GM21528 (cell line): ENCODE measurements around the gene TPM3.
A peak's percentile ranks its signal among the peaks of the same experiment; 100 is the strongest.
"Not testable (repeated sequence)": the region's sequence is repeated elsewhere in the genome, so short reads cannot be mapped to it uniquely, and the experiment has no call there.

ENCODE experiments used
- ATAC-seq: cut with Tn5 transposase; IDR thresholded peaks from one replicate; pipeline ENCODE4 v1.9.1; 2021; ENCODE audit warnings: mild to moderate bottlenecking, moderate library complexity; ENCODE audit not compliant: unreplicated experiment, low FRiP score

Gene TPM3

GRCh38 chr1:154191990-154192461 is at the start of gene TPM3:
TPM3 (minus strand) TSS chr1:154192100; CDS start chr1:154192018, 82 bp downstream.
- no peak for ATAC-seq

- ATAC-seq, result no peak
Measured at GRCh38 chr1:154240294-154240833, 48.5 kb upstream of the TPM3 start.

- ATAC-seq, result no peak
Measured at GRCh38 chr1:154239491-154239890, 47.6 kb upstream of the TPM3 start.

GRCh38 chr1:154237880-154238506 is 46.1 kb upstream of the TPM3 start:
- no peak for ATAC-seq

GRCh38 chr1:154237435-154237834 is 45.5 kb upstream of the TPM3 start:
- ATAC-seq, result no peak

- ATAC-seq, result no peak
Measured at GRCh38 chr1:154236855-154237254, 45.0 kb upstream of the TPM3 start.

GRCh38 chr1:154233127-154233526 is 41.2 kb upstream of the TPM3 start:
- ATAC-seq, result not testable (repeated sequence)

GRCh38 chr1:154231112-154231511 is 39.2 kb upstream of the TPM3 start:
- not testable (repeated sequence) for ATAC-seq

- no peak for ATAC-seq
Measured at GRCh38 chr1:154225370-154225769, 33.5 kb upstream of the TPM3 start.

GRCh38 chr1:154223621-154224020 is 31.7 kb upstream of the TPM3 start:
- no peak for ATAC-seq

- ATAC-seq, result no peak
Measured at GRCh38 chr1:154222918-154223317, 31.0 kb upstream of the TPM3 start.

GRCh38 chr1:154222518-154222917 is 30.6 kb upstream of the TPM3 start:
- ATAC-seq, result no peak

GRCh38 chr1:154221278-154222001 is 29.5 kb upstream of the TPM3 start:
- ATAC-seq, result peak; percentile 28

GRCh38 chr1:154220970-154221277 is 29.0 kb upstream of the TPM3 start:
- peak; percentile 17 for ATAC-seq

- ATAC-seq, result peak; percentile 81
Measured at GRCh38 chr1:154220071-154220969, 28.4 kb upstream of the TPM3 start, which contains the start of gene UBAP2L. UBAP2L (plus strand) TSS chr1:154220955; CDS start chr1:154225124, 4,169 bp downstream.

GRCh38 chr1:154219541-154219940 is 27.6 kb upstream of the TPM3 start:
- no peak for ATAC-seq

- ATAC-seq, result no peak
Measured at GRCh38 chr1:154218545-154218944, 26.6 kb upstream of the TPM3 start.

- ATAC-seq, result no peak
Measured at GRCh38 chr1:154213274-154213673, 21.4 kb upstream of the TPM3 start.

GRCh38 chr1:154212083-154212482 is 20.2 kb upstream of the TPM3 start:
- ATAC-seq, result no peak

- ATAC-seq, result no peak
Measured at GRCh38 chr1:154208677-154209388, 16.9 kb upstream of the TPM3 start.
